Measurements from ENCODE around the gene CFAP100.

Gene CFAP100

GRCh38 chr3:126394179-126394976 lies at the start of gene CFAP100:
Gene CFAP100 (plus strand): TSS chr3:126394909. CDS start chr3:126396001, 1,092 bp downstream.
- intact Hi-C loops (cut with DNase I): loop anchor here (10.0 kb wide), 1 partner anchor 80 kb away; the partner anchor contains the start of gene ZXDC
- peak in 41 of 42 donors; percentile 31 to 82 (median 65) for DNase-seq

GRCh38 chr3:126345231-126345630 lies 49.5 kb upstream of the CFAP100 start:
- peak in 5 of 42 donors; percentile 2 to 33 (median 13) for DNase-seq

GRCh38 chr3:126345641-126346460 lies 48.9 kb upstream of the CFAP100 start:
- DNase-seq: peak in 18 of 42 donors; percentile 1 to 38 (median 10)
- intact Hi-C loops (cut with DNase I): no loop called here

More at GRCh38 chr3:126345231-126345630, 49.5 kb upstream of the CFAP100 start:
- intact Hi-C loops (cut with DNase I): no loop called here

GRCh38 chr3:126346466-126346865 lies 48.2 kb upstream of the CFAP100 start:
- DNase-seq: peak in 8 of 42 donors; percentile 0 to 28 (median 6)
- intact Hi-C loops (cut with DNase I): no loop called here

GRCh38 chr3:126347543-126348161 lies 47.1 kb upstream of the CFAP100 start:
- intact Hi-C loops (cut with DNase I): no loop called here
- peak in 19 of 42 donors; percentile 3 to 52 (median 33) for DNase-seq

- intact Hi-C loops (cut with DNase I): no loop called here
- peak in 14 of 42 donors; percentile 1 to 43 (median 8) for DNase-seq
These were observed 46.3 kb upstream of the CFAP100 start for GRCh38 chr3:126348308-126348920.

- intact Hi-C loops (cut with DNase I): no loop called here
- peak in 15 of 42 donors; percentile 4 to 44 (median 14) for DNase-seq
These were observed 45.6 kb upstream of the CFAP100 start for GRCh38 chr3:126349071-126349470.

- DNase-seq: peak in 15 of 42 donors; percentile 2 to 44 (median 14)
- intact Hi-C loops (cut with DNase I): loop anchor here (5.0 to 10.0 kb wide), 2 partner anchors 83 to 125 kb away; partner anchors contain the start of gene ZXDC
These were observed 44.9 kb upstream of the CFAP100 start for GRCh38 chr3:126349611-126350501.

GRCh38 chr3:126350502-126351085 lies 44.1 kb upstream of the CFAP100 start:
- intact Hi-C loops (cut with DNase I): loop anchor here (5.0 to 10.0 kb wide), 2 partner anchors 83 to 124 kb away; partner anchors contain the start of gene ZXDC
- peak in 17 of 42 donors; percentile 1 to 39 (median 9) for DNase-seq

GRCh38 chr3:126351086-126351770 lies 43.5 kb upstream of the CFAP100 start:
- DNase-seq: peak in 17 of 42 donors; percentile 0 to 33 (median 11)
- intact Hi-C loops (cut with DNase I): loop anchor here (5.0 to 10.0 kb wide), 2 partner anchors 84 to 124 kb away; partner anchors contain the start of gene ZXDC

- intact Hi-C loops (cut with DNase I): loop anchor here (5.0 to 10.0 kb wide), 2 partner anchors 85 to 123 kb away; partner anchors contain the start of gene ZXDC
- DNase-seq: peak in 18 of 42 donors; percentile 1 to 43 (median 10)
These were observed 42.8 kb upstream of the CFAP100 start for GRCh38 chr3:126351771-126352475.

- peak in 18 of 42 donors; percentile 2 to 44 (median 11) for DNase-seq
- intact Hi-C loops (cut with DNase I): loop anchor here (5.0 to 10.0 kb wide), 2 partner anchors 85 to 122 kb away; partner anchors contain the start of gene ZXDC
These were observed 41.9 kb upstream of the CFAP100 start for GRCh38 chr3:126352476-126353454.

GRCh38 chr3:126353694-126354321 lies 40.9 kb upstream of the CFAP100 start:
- intact Hi-C loops (cut with DNase I): loop anchor here (5.0 to 10.0 kb wide), 2 partner anchors 87 to 121 kb away; partner anchors contain the start of gene ZXDC
- DNase-seq: peak in 14 of 42 donors; percentile 1 to 35 (median 10)

GRCh38 chr3:126354776-126355175 lies 39.9 kb upstream of the CFAP100 start:
- intact Hi-C loops (cut with DNase I): loop anchor here (5.0 to 10.0 kb wide), 2 partner anchors 87 to 120 kb away; partner anchors contain the start of gene ZXDC
- DNase-seq: peak in 4 of 42 donors; percentile 8 to 29 (median 13)

Measured in head of caudate nucleus (tissue), 42 donors.